Cardiac septum (tissue), 1 donor: ENCODE measurements around the gene AGTPBP1. TPM values are rescaled to one million over a fixed set of nuclear protein-coding genes. Genes with fewer than 3 reads are reported as not detected.

Experiments used
- DNase-seq: peaks from one replicate; pipeline ENCODE4 v3.0.0-alpha.2; 2020; ENCODE audit warnings: low spot score
- intact Hi-C: fragments of 100-400 bp; cut with DNase I; formaldehyde crosslinking; loops from one replicate; pipeline ENCODE4 v1.14.0; 2022
- total RNA-seq: library from RNA; stranded (reverse); fragmentation: NEBNext Ultra II Directional; extraction: Animal tissue kit (Norgen Biotek cat#: 25700); gene quantifications from one replicate; pipeline ENCODE4 v1.2.1, GENCODE V29; 2021
- donor health status: DM: no; HTN: no; CAD: no.

Gene AGTPBP1
- total RNA-seq, 1 donor from 2014 or later, result 39.0 TPM

GRCh38 chr9:85559526-85559925 is 182.2 kb downstream of the AGTPBP1 start:
- DNase-seq, result no peak
- intact Hi-C loops, result no loop called here

GRCh38 chr9:85554349-85554748 is 187.4 kb downstream of the AGTPBP1 start:
- intact Hi-C loops, result no loop called here
- no peak for DNase-seq

GRCh38 chr9:85553475-85553874 is 188.3 kb downstream of the AGTPBP1 start:
- intact Hi-C loops, result no loop called here
- no peak for DNase-seq

GRCh38 chr9:85547599-85547998 is 194.2 kb downstream of the AGTPBP1 start:
- intact Hi-C loops, result no loop called here
- DNase-seq, result no peak

GRCh38 chr9:85543196-85543595 is 198.6 kb downstream of the AGTPBP1 start:
- no peak for DNase-seq
- intact Hi-C loops, result no loop called here

- intact Hi-C loops, result no loop called here
- no peak for DNase-seq
Observed at GRCh38 chr9:85541876-85542275, 199.9 kb downstream of the AGTPBP1 start.

GRCh38 chr9:85536514-85536913 is 205.2 kb downstream of the AGTPBP1 start:
- intact Hi-C loops, result no loop called here

GRCh38 chr9:85536076-85536475 is 205.7 kb downstream of the AGTPBP1 start:
- DNase-seq, result no peak
- intact Hi-C loops, result no loop called here

More at GRCh38 chr9:85536514-85536913, 205.2 kb downstream of the AGTPBP1 start:
- DNase-seq, result no peak

GRCh38 chr9:85534340-85534739 is 207.4 kb downstream of the AGTPBP1 start:
- intact Hi-C loops, result no loop called here
- peak; percentile 84 for DNase-seq

- intact Hi-C loops, result no loop called here
- no peak for DNase-seq
Observed at GRCh38 chr9:85533538-85533937, 208.2 kb downstream of the AGTPBP1 start.

GRCh38 chr9:85530721-85531120 is 211.0 kb downstream of the AGTPBP1 start:
- intact Hi-C loops, result no loop called here
- no peak for DNase-seq

- intact Hi-C loops, result loop anchor here (2.0 kb wide), 1 partner anchor 98 kb away; no protein-coding TSS in a partner anchor
- DNase-seq, result no peak
Observed at GRCh38 chr9:85528607-85529006, 213.1 kb downstream of the AGTPBP1 start.

- intact Hi-C loops, result loop anchor here (2.0 kb wide), 1 partner anchor 97 kb away; no protein-coding TSS in a partner anchor
- DNase-seq, result no peak
Observed at GRCh38 chr9:85528142-85528541, 213.6 kb downstream of the AGTPBP1 start.

GRCh38 chr9:85527331-85528020 is 214.3 kb downstream of the AGTPBP1 start:
- intact Hi-C loops, result loop anchor here (2.0 kb wide), 1 partner anchor 97 kb away; no protein-coding TSS in a partner anchor
- no peak for DNase-seq

GRCh38 chr9:85524531-85524930 is 217.2 kb downstream of the AGTPBP1 start:
- no peak for DNase-seq
- intact Hi-C loops, result no loop called here

GRCh38 chr9:85523202-85523601 is 218.6 kb downstream of the AGTPBP1 start:
- no peak for DNase-seq
- intact Hi-C loops, result no loop called here

GRCh38 chr9:85522459-85523092 is 219.2 kb downstream of the AGTPBP1 start:
- intact Hi-C loops, result no loop called here

GRCh38 chr9:85521371-85522197 is 220.2 kb downstream of the AGTPBP1 start:
- no peak for DNase-seq
- intact Hi-C loops, result no loop called here

More at GRCh38 chr9:85522459-85523092, 219.2 kb downstream of the AGTPBP1 start:
- DNase-seq, result peak; percentile 83

GRCh38 chr9:85516976-85517637 is 224.6 kb downstream of the AGTPBP1 start:
- intact Hi-C loops, result no loop called here
- DNase-seq, result no peak

GRCh38 chr9:85516455-85516854 is 225.3 kb downstream of the AGTPBP1 start:
- DNase-seq, result no peak
- intact Hi-C loops, result no loop called here
